SJCRH30 (cell line): ENCODE results near the gene USP6. TPM values are rescaled to one million over a fixed set of nuclear protein-coding genes. Genes with fewer than 3 reads are reported as not detected.
"Not testable (repeated sequence)": the region's sequence is repeated elsewhere in the genome, so short reads cannot be mapped to it uniquely, and the experiment has no call there.

Source experiments
- DNase-seq, 2 experiments: peaks; one replicate each; pipeline ENCODE4 v3.0.0-alpha.2; 2015 to 2020
- H3K27ac ChIP-seq: fragments of 250-450 bp; sonication (Bioruptor Pico); 2 replicates; pipeline ENCODE4 v1.5.1; 2020; ENCODE audit warnings: mild to moderate bottlenecking, moderate library complexity
- H3K27me3 ChIP-seq: fragments of 250-450 bp; sonication (Bioruptor Pico); 2 replicates; pipeline ENCODE4 v1.5.1; 2020; ENCODE audit warnings: mild to moderate bottlenecking, moderate library complexity
- H3K36me3 ChIP-seq: fragments of 250-450 bp; sonication (Bioruptor Pico); 2 replicates; pipeline ENCODE4 v1.5.1; 2020; ENCODE audit warnings: mild to moderate bottlenecking, moderate library complexity
- H3K4me1 ChIP-seq: fragments of 250-450 bp; sonication (Bioruptor Pico); 2 replicates; pipeline ENCODE4 v1.5.1; 2020; ENCODE audit warnings: mild to moderate bottlenecking, moderate library complexity
- H3K4me3 ChIP-seq: fragments of 250-450 bp; sonication (Bioruptor Pico); 2 replicates; pipeline ENCODE4 v1.5.1; 2020; ENCODE audit warnings: mild to moderate bottlenecking, moderate library complexity
- H3K9me3 ChIP-seq: fragments of 250-450 bp; sonication (Bioruptor Pico); replicated peaks from 2 replicates; pipeline ENCODE4 v1.5.1; 2020; ENCODE audit warnings: mild to moderate bottlenecking, moderate library complexity
- total RNA-seq: library from RNA; depleted of rRNA; stranded (reverse); fragments of >200 nt; shearing (Covaris generic); gene quantifications from 2 replicates; pipeline ENCODE4 v1.2.3, GENCODE V29; 2014

Gene USP6
- total RNA-seq, 1 experiment from 2014 or later: not detected

- H3K27ac ChIP-seq: no peak overlapping the region
- H3K4me1 ChIP-seq: no peaks in the 10 kb centered on the region
- no peak overlapping the region for H3K4me3 ChIP-seq
- H3K9me3 ChIP-seq: no peaks in the 10 kb centered on the region
- no peak for DNase-seq
- no peaks in the 10 kb centered on the region for H3K27me3 ChIP-seq
- no peaks in the 10 kb centered on the region for H3K36me3 ChIP-seq
Observed at GRCh38 chr17:5128905-5129535, 13.2 kb downstream of the USP6 start.

DNA sequence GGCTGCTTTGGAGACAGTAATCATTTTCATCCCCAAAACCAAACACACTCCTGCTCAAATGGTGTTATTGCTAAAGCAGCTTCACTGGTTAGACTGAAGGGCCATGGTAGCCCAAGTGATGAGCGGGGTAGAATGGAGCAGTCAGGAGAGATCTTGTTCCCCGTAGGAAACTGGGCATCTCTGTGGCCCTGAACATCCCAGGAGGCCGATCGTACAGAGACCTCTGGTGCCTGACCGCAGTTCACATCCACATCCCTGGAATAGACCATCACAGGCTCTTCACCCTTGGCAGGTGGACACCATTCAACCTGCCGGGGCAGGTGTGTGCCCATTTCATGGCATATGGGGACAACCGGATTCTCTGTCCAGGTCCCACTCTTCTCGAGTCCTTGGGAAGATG, 13.9 kb downstream of the USP6 start:
- not testable (repeated sequence) for DNase-seq, H3K27me3 ChIP-seq, H3K9me3 ChIP-seq, H3K4me1 ChIP-seq, H3K4me3 ChIP-seq, H3K36me3 ChIP-seq, H3K27ac ChIP-seq

DNA sequence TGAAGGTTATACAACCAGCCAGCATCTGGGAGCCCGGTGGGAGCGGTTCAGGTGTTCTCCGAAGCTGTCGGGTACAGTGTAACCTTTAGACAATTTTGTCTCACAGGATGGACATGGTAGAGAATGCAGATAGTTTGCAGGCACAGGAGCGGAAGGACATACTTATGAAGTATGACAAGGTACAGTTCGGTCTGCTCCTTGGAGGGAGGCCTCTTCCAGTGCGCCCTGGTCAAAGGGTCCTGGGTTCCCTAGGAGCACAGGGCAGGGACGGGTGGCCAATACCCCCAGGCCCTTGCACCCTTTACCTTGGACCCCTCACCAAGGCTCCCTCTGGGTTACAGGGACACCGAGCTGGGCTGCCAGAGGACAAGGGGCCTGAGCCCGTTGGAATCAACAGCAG, 14.4 kb downstream of the USP6 start:
- not testable (repeated sequence) for H3K4me1 ChIP-seq, H3K36me3 ChIP-seq, H3K27me3 ChIP-seq, DNase-seq, H3K4me3 ChIP-seq, H3K27ac ChIP-seq, H3K9me3 ChIP-seq

DNA sequence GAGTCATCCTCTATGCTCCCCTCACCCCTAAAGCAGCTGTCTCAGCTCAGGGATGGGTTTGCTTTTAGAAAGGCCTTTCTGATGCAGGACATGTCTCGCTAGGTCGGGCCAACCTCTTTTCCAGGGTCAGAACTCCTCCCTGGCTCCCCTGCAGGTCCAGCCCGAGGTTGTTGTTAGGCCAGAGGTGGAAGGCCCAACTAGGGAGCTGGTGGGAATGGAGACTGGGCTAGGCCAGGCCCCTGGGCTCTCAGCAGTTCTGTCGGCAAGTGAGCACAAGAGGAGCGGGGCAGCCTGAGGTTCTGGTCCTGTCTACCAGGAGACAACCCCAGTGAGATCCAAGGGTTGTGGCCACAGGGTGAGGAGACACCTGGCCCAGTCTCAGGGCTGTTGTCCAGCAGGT, 14.9 kb downstream of the USP6 start:
- H3K4me1 ChIP-seq, DNase-seq: not testable (repeated sequence)

DNA sequence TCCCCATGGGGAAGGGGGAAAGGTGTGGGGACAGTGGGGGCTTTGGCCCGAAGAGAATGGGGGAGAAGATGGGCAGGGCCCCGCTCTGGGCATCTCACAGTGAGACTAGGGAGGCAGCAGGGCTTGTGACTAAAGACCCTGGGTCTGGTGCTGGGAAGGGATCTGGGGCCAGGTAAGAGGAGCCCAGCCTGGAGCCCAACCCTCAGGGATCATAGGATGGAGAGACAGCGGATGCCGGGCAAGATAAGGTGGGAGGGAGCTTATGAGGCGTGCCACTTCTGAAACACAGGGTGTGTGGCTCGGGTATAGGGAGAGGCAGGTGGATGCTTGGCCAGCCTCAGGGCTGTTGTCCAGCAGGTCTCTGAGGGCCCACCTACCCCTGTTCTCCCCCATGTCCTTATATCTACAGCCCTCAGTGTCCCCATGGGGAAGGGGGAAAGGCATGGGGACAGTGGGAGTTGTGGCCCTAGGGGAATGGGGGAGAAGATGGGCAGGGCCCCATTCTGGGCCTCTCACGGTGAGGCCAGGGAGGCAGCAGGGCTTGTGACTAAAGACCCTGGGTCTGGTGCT, 15.4 kb downstream of the USP6 start:
- Histone ChIP-seq H3K4me1 (no peaks in the 10 kb centered on the region), H3K27me3 (no peaks in the 10 kb centered on the region), H3K4me3 (no peak overlapping the region), H3K36me3 (no peaks in the 10 kb centered on the region), H3K9me3 (no peaks in the 10 kb centered on the region), H3K27ac (no peak overlapping the region)
- DNase-seq: no peak

More for the DNA sequence above, 14.9 kb downstream of the USP6 start:
- H3K36me3 ChIP-seq, H3K4me3 ChIP-seq, H3K27me3 ChIP-seq, H3K9me3 ChIP-seq, H3K27ac ChIP-seq: not testable (repeated sequence)

DNA sequence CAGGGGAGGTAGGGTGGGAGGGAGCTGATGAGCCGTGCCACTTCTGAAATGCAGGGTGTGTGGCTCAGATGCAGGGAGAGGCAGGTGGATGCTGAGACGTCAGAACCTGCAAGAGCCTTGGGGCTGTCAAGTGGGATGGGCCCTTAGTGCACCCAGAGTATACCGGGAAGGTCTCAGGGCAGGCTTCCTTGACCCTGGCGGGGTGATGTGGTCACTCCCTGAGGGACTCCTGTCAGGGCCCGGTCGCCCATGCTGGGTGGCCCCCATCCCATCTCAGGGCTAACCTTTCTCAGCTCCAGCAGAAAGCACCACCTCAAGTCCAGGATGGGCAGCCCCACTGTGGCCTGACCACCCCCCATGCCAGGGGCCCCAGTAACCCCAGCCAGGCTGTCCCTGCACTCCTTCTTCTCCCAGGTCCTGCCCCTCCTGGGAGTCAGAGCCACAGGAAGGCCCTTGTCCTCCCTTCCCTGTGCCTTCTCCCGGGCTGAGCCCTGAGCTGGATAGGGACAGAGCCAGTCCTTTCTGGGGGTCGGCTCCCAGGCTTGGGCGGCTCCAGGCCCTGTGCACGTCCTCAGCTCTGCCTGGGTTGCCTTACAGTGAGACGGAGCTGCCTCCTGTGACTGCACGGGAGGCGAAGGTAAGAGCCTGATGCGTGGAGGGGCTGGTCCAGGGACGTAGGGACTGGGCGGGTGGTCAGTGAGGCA, 16.1 kb downstream of the USP6 start:
- H3K9me3 ChIP-seq, H3K36me3 ChIP-seq, H3K27ac ChIP-seq, H3K4me3 ChIP-seq, DNase-seq, H3K27me3 ChIP-seq, H3K4me1 ChIP-seq: not testable (repeated sequence)

- not testable (repeated sequence) for H3K27ac ChIP-seq, H3K36me3 ChIP-seq, DNase-seq, H3K9me3 ChIP-seq, H3K4me3 ChIP-seq, H3K4me1 ChIP-seq, H3K27me3 ChIP-seq
Observed at GRCh38 chr17:5132503-5133225, 16.8 kb downstream of the USP6 start.

DNA sequence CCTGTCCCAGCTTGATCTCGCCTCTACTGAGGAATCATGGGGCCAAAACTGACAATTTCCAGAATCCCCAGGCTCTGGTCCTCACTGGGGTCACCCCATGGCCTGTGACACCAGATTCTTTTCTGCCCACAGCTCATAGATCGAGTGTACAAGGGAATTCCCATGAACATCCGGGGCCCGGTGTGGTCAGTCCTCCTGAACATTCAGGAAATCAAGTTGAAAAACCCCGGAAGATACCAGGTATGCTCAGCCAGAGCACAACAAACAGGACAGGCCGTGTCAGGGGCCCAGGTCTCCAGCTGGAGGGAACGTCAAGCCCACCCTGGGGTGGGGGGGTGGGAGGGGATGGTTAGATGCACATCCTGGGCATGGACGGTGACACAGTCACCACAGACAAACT, 17.5 kb downstream of the USP6 start:
- DNase-seq: no peak
- Histone ChIP-seq H3K9me3 (no peaks in the 10 kb centered on the region), H3K4me3 (no peak overlapping the region), H3K36me3 (no peaks in the 10 kb centered on the region), H3K27me3 (no peaks in the 10 kb centered on the region), H3K27ac (no peak overlapping the region), H3K4me1 (no peaks in the 10 kb centered on the region)

DNA sequence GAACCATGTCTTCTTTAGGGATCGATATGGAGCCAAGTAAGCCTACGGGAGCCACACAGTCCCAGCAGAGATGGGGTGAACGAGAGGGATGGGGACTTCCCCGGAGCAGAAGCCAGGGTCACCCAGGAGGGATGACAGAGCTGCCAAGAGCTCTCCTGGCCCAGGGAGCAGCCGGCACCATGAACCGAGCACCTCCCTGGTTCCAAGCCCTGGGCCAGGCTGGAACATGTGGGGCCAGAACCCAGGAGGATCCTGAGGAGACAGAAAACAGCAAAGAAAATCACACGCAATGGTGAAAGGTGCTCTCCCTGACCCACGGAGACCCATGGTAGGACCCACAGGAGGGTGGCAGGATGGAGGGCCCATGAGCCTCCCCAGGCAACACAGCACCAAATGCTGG, 18.1 kb downstream of the USP6 start:
- not testable (repeated sequence) for H3K4me3 ChIP-seq, H3K4me1 ChIP-seq, H3K27me3 ChIP-seq, H3K27ac ChIP-seq, DNase-seq, H3K9me3 ChIP-seq, H3K36me3 ChIP-seq

GRCh38 chr17:5134571-5134970, 18.7 kb downstream of the USP6 start:
- not testable (repeated sequence) for H3K4me1 ChIP-seq, H3K27ac ChIP-seq, H3K36me3 ChIP-seq, H3K27me3 ChIP-seq, DNase-seq, H3K9me3 ChIP-seq, H3K4me3 ChIP-seq

- not testable (repeated sequence) for H3K27me3 ChIP-seq, H3K9me3 ChIP-seq, H3K4me1 ChIP-seq, H3K36me3 ChIP-seq, H3K27ac ChIP-seq, H3K4me3 ChIP-seq, DNase-seq
Observed at GRCh38 chr17:5135131-5135712, 19.4 kb downstream of the USP6 start.

DNA sequence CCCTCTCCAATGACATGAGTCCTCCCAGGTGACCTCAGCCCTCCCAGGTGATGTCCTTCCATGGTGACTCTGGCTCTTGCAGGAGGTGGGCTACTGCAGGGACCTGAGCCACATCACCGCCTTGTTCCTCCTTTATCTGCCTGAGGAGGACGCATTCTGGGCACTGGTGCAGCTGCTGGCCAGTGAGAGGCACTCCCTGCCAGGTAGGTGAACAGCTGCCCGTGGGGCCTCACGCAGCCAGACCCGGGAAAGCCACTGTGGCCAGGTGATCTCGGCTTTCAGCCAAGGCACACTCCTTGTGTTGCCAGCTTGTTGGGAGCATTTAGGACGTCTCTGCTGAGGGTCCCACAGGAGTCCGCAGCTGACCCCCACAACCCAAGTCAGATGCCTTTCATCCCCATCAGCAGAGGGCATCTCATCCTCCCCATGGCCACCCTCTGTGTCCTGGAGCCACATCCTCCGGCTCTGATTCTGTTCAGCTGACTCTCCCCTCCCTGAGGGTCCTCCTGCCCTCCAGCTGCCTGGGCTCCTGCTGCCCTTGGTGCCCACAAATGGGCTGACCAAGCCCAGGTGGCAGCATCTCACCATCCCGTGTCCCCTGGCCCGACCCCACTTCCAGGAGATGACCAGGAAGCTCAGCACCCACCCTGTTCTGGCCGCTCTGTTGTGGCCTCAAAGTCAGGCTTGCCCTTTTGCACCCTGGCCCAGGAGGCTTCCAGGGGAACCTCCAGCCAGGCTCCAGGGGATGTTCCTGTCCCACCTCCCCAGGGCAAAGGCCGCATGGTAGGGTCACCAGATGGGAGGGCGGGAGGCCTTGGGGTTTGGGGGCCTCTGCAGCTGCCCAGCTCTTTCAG, 20.1 kb downstream of the USP6 start:
- DNase-seq: no peak
- Histone ChIP-seq H3K4me1 (no peaks in the 10 kb centered on the region), H3K36me3 (no peaks in the 10 kb centered on the region), H3K4me3 (no peak overlapping the region), H3K27ac (no peak overlapping the region), H3K27me3 (no peaks in the 10 kb centered on the region), H3K9me3 (no peaks in the 10 kb centered on the region)

GRCh38 chr17:5136580-5137412, 21.0 kb downstream of the USP6 start:
- H3K27me3 ChIP-seq, H3K36me3 ChIP-seq, H3K9me3 ChIP-seq, H3K27ac ChIP-seq, H3K4me1 ChIP-seq, DNase-seq, H3K4me3 ChIP-seq: not testable (repeated sequence)
